SIG-M5 treated with dmso at 0.1 percent for 504 hours (cell line): ENCODE measurements around the gene TMEM267.
"Not testable (repeated sequence)": the region's sequence is repeated elsewhere in the genome, so short reads cannot be mapped to it uniquely, and the experiment has no call there.

ENCODE experiments used
- DNase-seq: peaks from one replicate; lab custom pipeline; 2025; ENCODE audit not compliant: unreplicated experiment; lab: John Stamatoyannopoulos, UW

Gene TMEM267

GRCh38 chr5:43461066-43461465 lies 22.6 kb downstream of the TMEM267 start:
- no peak for DNase-seq

GRCh38 chr5:43456556-43456955 lies 27.1 kb downstream of the TMEM267 start:
- DNase-seq, result no peak

GRCh38 chr5:43441575-43441974 lies 42.1 kb downstream of the TMEM267 start:
- not testable (repeated sequence) for DNase-seq

GRCh38 chr5:43437062-43437660 lies 46.5 kb downstream of the TMEM267 start:
- DNase-seq, result no peak

- DNase-seq, result no peak
Observed at GRCh38 chr5:43433382-43433781, 50.3 kb downstream of the TMEM267 start.

- peak; percentile 65 for DNase-seq
Observed at GRCh38 chr5:43432486-43433375, 50.9 kb downstream of the TMEM267 start.

- DNase-seq, result no peak
Observed at GRCh38 chr5:43429706-43430105, 54.0 kb downstream of the TMEM267 start.

GRCh38 chr5:43429016-43429415 lies 54.6 kb downstream of the TMEM267 start:
- no peak for DNase-seq

- no peak for DNase-seq
Observed at GRCh38 chr5:43427306-43427705, 56.4 kb downstream of the TMEM267 start.

- no peak for DNase-seq
Observed at GRCh38 chr5:43425983-43426382, 57.7 kb downstream of the TMEM267 start.

GRCh38 chr5:43423086-43423485 lies 60.6 kb downstream of the TMEM267 start:
- DNase-seq, result not testable (repeated sequence)

GRCh38 chr5:43422143-43422542 lies 61.5 kb downstream of the TMEM267 start:
- no peak for DNase-seq

GRCh38 chr5:43421450-43422133 lies 62.1 kb downstream of the TMEM267 start:
- DNase-seq, result no peak

- no peak for DNase-seq
Observed at GRCh38 chr5:43420241-43420640, 63.4 kb downstream of the TMEM267 start.

GRCh38 chr5:43418561-43418960 lies 65.1 kb downstream of the TMEM267 start:
- no peak for DNase-seq

- no peak for DNase-seq
Observed at GRCh38 chr5:43416803-43417394, 66.8 kb downstream of the TMEM267 start.

- no peak for DNase-seq
Observed at GRCh38 chr5:43415935-43416802, 67.5 kb downstream of the TMEM267 start.

GRCh38 chr5:43413966-43414365 lies 69.7 kb downstream of the TMEM267 start:
- DNase-seq, result no peak

- no peak for DNase-seq
Observed at GRCh38 chr5:43412644-43413043, 71.0 kb downstream of the TMEM267 start.

GRCh38 chr5:43412156-43412555 lies 71.5 kb downstream of the TMEM267 start, which contains the start of gene CCL28:
Gene CCL28 (minus strand): TSS chr5:43412391. CDS start chr5:43412316, 75 bp downstream.
- DNase-seq, result no peak
